GM19452 (cell line): ENCODE data around the gene TCL1A.
"Not testable (repeated sequence)": the region's sequence is repeated elsewhere in the genome, so short reads cannot be mapped to it uniquely, and the experiment has no call there.

ENCODE experiments used
- ATAC-seq: cut with Tn5 transposase; IDR thresholded peaks from one replicate; pipeline ENCODE4 v1.9.1; 2021; ENCODE audit not compliant: unreplicated experiment

Gene TCL1A

GRCh38 chr14:95679148-95679815, 34.6 kb downstream of the TCL1A start:
- no peak for ATAC-seq

GRCh38 chr14:95677179-95677835, 36.6 kb downstream of the TCL1A start:
- no peak for ATAC-seq

- ATAC-seq, result no peak
These were observed 38.4 kb downstream of the TCL1A start for GRCh38 chr14:95675486-95675885.

- ATAC-seq, result no peak
These were observed 39.3 kb downstream of the TCL1A start for GRCh38 chr14:95674613-95675012.

GRCh38 chr14:95668235-95668772, 45.6 kb downstream of the TCL1A start:
- ATAC-seq, result peak; percentile 32

- no peak for ATAC-seq
These were observed 46.7 kb downstream of the TCL1A start for GRCh38 chr14:95667249-95667693.

GRCh38 chr14:95666450-95666849, 47.5 kb downstream of the TCL1A start:
- ATAC-seq, result no peak

GRCh38 chr14:95665530-95665929, 48.4 kb downstream of the TCL1A start:
- not testable (repeated sequence) for ATAC-seq

GRCh38 chr14:95664546-95664945, 49.4 kb downstream of the TCL1A start:
- peak; percentile 19 for ATAC-seq

GRCh38 chr14:95664066-95664465, 49.9 kb downstream of the TCL1A start:
- ATAC-seq, result no peak

GRCh38 chr14:95663226-95663797, 50.6 kb downstream of the TCL1A start:
- no peak for ATAC-seq

- peak; percentile 32 for ATAC-seq
These were observed 51.3 kb downstream of the TCL1A start for GRCh38 chr14:95662376-95663186.

- ATAC-seq, result no peak
These were observed 53.0 kb downstream of the TCL1A start for GRCh38 chr14:95660651-95661515.

- no peak for ATAC-seq
These were observed 53.9 kb downstream of the TCL1A start for GRCh38 chr14:95659990-95660385.
